B cell (primary cell): ENCODE results near the gene SHLD2. TPM values are rescaled to one million over a fixed set of nuclear protein-coding genes. Genes with fewer than 3 reads are reported as not detected.
"Not testable (repeated sequence)": the region's sequence is repeated elsewhere in the genome, so short reads cannot be mapped to it uniquely, and the experiment has no call there.

ENCODE experiments used
- ATAC-seq: fragments of 200-7000 bp; cut with Tn5 transposase; one replicate; pipeline ENCODE4 v1.10.0; 2021; ENCODE audit warnings: low read depth, mild to moderate bottlenecking, moderate number of reproducible peaks, moderate library complexity
- CTCF ChIA-PET: fragments of 350-600 bp; sonication (Branson Sonifier 250); formaldehyde crosslinking; loops from one replicate; lab custom pipeline; 2021; ENCODE audit warnings: antibody characterized with exemption, inconsistent platforms; lab: Charles Lee
- POLR2A ChIA-PET: fragments of 350-600 bp; sonication (Branson Sonifier 250); formaldehyde crosslinking; loops from one replicate; lab custom pipeline; 2021; ENCODE audit warnings: antibody characterized with exemption; lab: Charles Lee
- DNase-seq: peaks from one replicate; pipeline ENCODE4 v3.0.0; 2013
- H2AFZ ChIP-seq: 2 replicates; pipeline ENCODE4 v1.6.1; 2012; ENCODE audit warnings: mild to moderate bottlenecking, low read depth, low read length; ENCODE audit not compliant: insufficient read depth, poor library complexity, severe bottlenecking
- H3K27ac ChIP-seq, 2 donors: 1 replicate in 1 of 2; 2 replicates in 1 of 2; pipeline ENCODE4 v1.5.1; 2012 to 2013; ENCODE audit warnings: low read length in 2 of 2, mild to moderate bottlenecking in 2 of 2, moderate library complexity in 1 of 2
- H3K27me3 ChIP-seq, 4 experiments: fragments of 200-600 bp in 1 of 4; sonication (generic) in 1 of 4; replicated peaks in 1 of 4; 1 replicate in 2 of 4; 2 replicates in 2 of 4; pipeline versions ENCODE4 v1.6.1 to v1.7.0; 2013 to 2016; ENCODE audit warnings: low read length in 3 of 4, mild to moderate bottlenecking in 2 of 4, mixed read lengths in 1 of 4, moderate library complexity in 1 of 4; ENCODE audit not compliant: insufficient read depth in 4 of 4, control insufficient read depth in 3 of 4; ENCODE audit errors: control extremely low read depth in 1 of 4
- H3K36me3 ChIP-seq, 2 experiments: replicated peaks in 1 of 2; 1 replicate in 1 of 2; 2 replicates in 1 of 2; pipeline versions ENCODE4 v1.6.1 to v1.7.1; 2013; ENCODE audit warnings: low read length in 1 of 2; ENCODE audit not compliant: insufficient read depth in 2 of 2, control insufficient read depth in 1 of 2; ENCODE audit errors: control extremely low read depth in 1 of 2, extremely low read depth in 1 of 2
- H3K4me1 ChIP-seq, 2 donors: fragments of 200-600 bp in 1 of 2; sonication (generic) in 1 of 2; 1 replicate in 1 of 2; 2 replicates in 1 of 2; pipeline versions ENCODE4 v1.5.1 to v1.6.1; 2013 to 2017; ENCODE audit warnings: low read length in 2 of 2; ENCODE audit not compliant: control insufficient read depth in 2 of 2, insufficient read depth in 2 of 2
- H3K4me2 ChIP-seq: replicated peaks from 2 replicates; pipeline ENCODE3; 2012; ENCODE audit warnings: mild to moderate bottlenecking, low read depth, low read length; ENCODE audit not compliant: poor library complexity, severe bottlenecking
- H3K4me3 ChIP-seq, 5 experiments: fragments of 200-600 bp in 1 of 5; sonication (generic) in 1 of 5; 1 replicate in 3 of 5; 2 replicates in 2 of 5; pipeline versions ENCODE4 v1.5.1 to v1.7.0; 2011 to 2016; ENCODE audit warnings: low read length in 4 of 5, mild to moderate bottlenecking in 4 of 5, low read depth in 2 of 5, control low read depth in 1 of 5, moderate library complexity in 1 of 5; ENCODE audit not compliant: insufficient read depth in 1 of 5; ENCODE audit errors: control extremely low read depth in 1 of 5, extremely low read depth in 1 of 5
- H3K79me2 ChIP-seq: fragments of 200-600 bp; sonication (generic); one replicate; pipeline ENCODE4 v1.6.0; 2016; ENCODE audit warnings: low read length; ENCODE audit not compliant: control insufficient read depth, insufficient read depth
- H3K9ac ChIP-seq: fragments of 200-600 bp; sonication (generic); 2 replicates; pipeline ENCODE4 v1.6.1; 2017; ENCODE audit warnings: mild to moderate bottlenecking, low read length, moderate library complexity
- H3K9me3 ChIP-seq, 3 donors: one replicate each; pipeline versions ENCODE4 v1.6.1 to v1.7.1; 2013; ENCODE audit warnings: low read length in 2 of 3; ENCODE audit not compliant: control insufficient read depth in 2 of 3, insufficient read depth in 1 of 3; ENCODE audit errors: control extremely low read depth in 1 of 3
- H4K20me1 ChIP-seq: 2 replicates; pipeline ENCODE4 v1.6.0; 2012; ENCODE audit warnings: mild to moderate bottlenecking, low read length; ENCODE audit not compliant: insufficient read depth, control insufficient read depth, poor library complexity, severe bottlenecking
- H3K27ac Mint-ChIP-seq: one replicate; pipeline ENCODE4 v1.8.0; 2021; ENCODE audit warnings: mixed read lengths
- H3K27me3 Mint-ChIP-seq: one replicate; pipeline ENCODE4 v1.8.0; 2021; ENCODE audit warnings: mixed read lengths
- H3K4me1 Mint-ChIP-seq: one replicate; pipeline ENCODE4 v1.8.0; 2021; ENCODE audit warnings: mixed read lengths
- H3K4me3 Mint-ChIP-seq: one replicate; pipeline ENCODE4 v1.8.0; 2021; ENCODE audit warnings: mixed read lengths
- H3K9me3 Mint-ChIP-seq: one replicate; pipeline ENCODE4 v1.8.0; 2022; ENCODE audit warnings: mixed read lengths; ENCODE audit not compliant: insufficient read depth
- WGBS: methylation state at CpG from one replicate; pipeline ENCODE4 v1.1.5; 2013; ENCODE audit warnings: missing lambda C conversion rate; ENCODE audit not compliant: insufficient coverage; 5-methylcytosine and 5-hydroxymethylcytosine counted together
- intact Hi-C: fragments of 100-400 bp; cut with micrococcal nuclease; formaldehyde crosslinking; loops from one replicate; pipeline ENCODE4 v1.10.0; 2022
- polyA plus RNA-seq: library from polyadenylated mRNA; depleted of rRNA; stranded (reverse); fragments of >200 nt; gene quantifications from 2 replicates; pipeline ENCODE4 v1.2.3, GENCODE V29; 2012
- total RNA-seq, 2 donors: library from RNA; stranded (reverse); fragments of 120-200 nt in 1 of 2; gene quantifications; 1 replicate in 1 of 2; 2 replicates in 1 of 2; pipeline versions ENCODE4 v1.2.3 to v1.2.4, GENCODE V29; 2013 to 2022
- TF ChIP-seq, protein P1 (sequence below): fragments of 200-600 bp; IDR thresholded peaks from one replicate; pipeline ENCODE4 v1.8.0; 2022; ENCODE audit warnings: antibody characterized with exemption, mild to moderate bottlenecking

Gene SHLD2
- total and polyA plus RNA-seq, 2 donors (not counting 1 experiment from before 2014, with no cell fraction given), result 9.0 to 22.3 TPM

DNA sequence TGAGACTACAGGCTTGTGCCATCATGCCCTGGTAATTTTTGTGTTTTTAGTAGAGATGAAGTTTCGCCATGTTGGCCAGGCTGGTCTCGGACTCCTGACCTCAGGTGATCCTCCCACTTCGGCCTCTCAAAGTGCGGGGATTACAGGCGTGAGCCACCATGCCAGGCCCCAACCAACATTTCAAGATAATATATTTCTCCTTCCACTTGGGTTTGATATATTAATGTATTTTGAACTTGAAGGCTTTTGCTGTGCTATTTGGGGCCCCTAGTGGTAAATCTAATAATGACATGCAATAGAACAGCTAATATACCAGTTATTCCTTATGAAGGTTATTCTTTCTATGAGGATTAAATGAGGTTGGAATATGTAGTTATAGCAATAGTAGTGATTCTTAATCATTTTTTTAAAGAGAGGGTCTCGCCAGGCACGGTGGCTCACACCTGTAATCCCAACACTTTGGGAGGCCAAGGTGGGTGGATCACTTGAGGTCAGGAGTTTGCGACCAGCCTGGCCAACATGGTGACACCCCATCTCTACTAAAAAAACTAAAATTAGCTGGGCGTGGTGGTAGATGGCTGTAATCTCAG lies 54.1 kb downstream of the SHLD2 start:
- H3K27ac Mint-ChIP-seq, H3K36me3 ChIP-seq, H2AFZ ChIP-seq, H3K4me2 ChIP-seq, H3K9me3 ChIP-seq, H3K79me2 ChIP-seq, H3K27me3 ChIP-seq, DNase-seq, H3K27ac ChIP-seq, ATAC-seq, H3K9ac ChIP-seq, POLR2A ChIA-PET, H4K20me1 ChIP-seq, H3K4me3 Mint-ChIP-seq, H3K4me1 Mint-ChIP-seq, H3K9me3 Mint-ChIP-seq, H3K4me1 ChIP-seq, intact Hi-C loops, H3K4me3 ChIP-seq, H3K27me3 Mint-ChIP-seq: not testable (repeated sequence)
- CTCF ChIA-PET, result interaction anchor here (0.7 to 1.8 kb wide), 3 partner anchors 14 to 433 kb away, joined by 4 to 6 read pairs (median 4); no protein-coding TSS in a partner anchor
- WGBS, result no CpG with 5 or more reads among the region's 9 CpGs
- TF ChIP-seq, protein P1, sequence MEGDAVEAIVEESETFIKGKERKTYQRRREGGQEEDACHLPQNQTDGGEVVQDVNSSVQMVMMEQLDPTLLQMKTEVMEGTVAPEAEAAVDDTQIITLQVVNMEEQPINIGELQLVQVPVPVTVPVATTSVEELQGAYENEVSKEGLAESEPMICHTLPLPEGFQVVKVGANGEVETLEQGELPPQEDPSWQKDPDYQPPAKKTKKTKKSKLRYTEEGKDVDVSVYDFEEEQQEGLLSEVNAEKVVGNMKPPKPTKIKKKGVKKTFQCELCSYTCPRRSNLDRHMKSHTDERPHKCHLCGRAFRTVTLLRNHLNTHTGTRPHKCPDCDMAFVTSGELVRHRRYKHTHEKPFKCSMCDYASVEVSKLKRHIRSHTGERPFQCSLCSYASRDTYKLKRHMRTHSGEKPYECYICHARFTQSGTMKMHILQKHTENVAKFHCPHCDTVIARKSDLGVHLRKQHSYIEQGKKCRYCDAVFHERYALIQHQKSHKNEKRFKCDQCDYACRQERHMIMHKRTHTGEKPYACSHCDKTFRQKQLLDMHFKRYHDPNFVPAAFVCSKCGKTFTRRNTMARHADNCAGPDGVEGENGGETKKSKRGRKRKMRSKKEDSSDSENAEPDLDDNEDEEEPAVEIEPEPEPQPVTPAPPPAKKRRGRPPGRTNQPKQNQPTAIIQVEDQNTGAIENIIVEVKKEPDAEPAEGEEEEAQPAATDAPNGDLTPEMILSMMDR, result peak; percentile 32

DNA sequence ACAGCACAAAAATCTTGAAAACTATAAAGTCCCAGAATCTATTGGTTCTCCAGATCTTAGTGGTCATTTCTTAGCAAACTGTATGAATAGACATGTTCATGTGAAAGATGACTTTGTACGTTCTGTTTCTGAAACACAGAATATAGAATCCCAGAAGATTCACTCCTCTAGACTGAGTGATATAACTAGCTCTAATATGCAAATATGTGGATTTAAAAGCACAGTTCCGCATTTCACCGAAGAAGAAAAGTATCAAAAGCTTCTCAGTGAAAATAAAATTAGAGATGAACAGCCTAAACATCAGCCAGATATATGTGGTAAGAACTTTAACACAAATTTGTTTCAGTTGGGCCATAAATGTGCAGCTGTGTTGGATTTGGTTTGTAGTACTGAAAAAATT lies 56.5 kb downstream of the SHLD2 start:
- intact Hi-C loops, H3K4me1 Mint-ChIP-seq, H3K27me3 Mint-ChIP-seq, H3K36me3 ChIP-seq, CTCF ChIA-PET, H2AFZ ChIP-seq, DNase-seq, H3K4me3 ChIP-seq, H3K9ac ChIP-seq, H3K27me3 ChIP-seq, H3K9me3 Mint-ChIP-seq, H3K79me2 ChIP-seq, H3K27ac Mint-ChIP-seq, H3K4me2 ChIP-seq, H3K9me3 ChIP-seq, H3K27ac ChIP-seq, POLR2A ChIA-PET, H3K4me3 Mint-ChIP-seq, H4K20me1 ChIP-seq, H3K4me1 ChIP-seq, ATAC-seq: not testable (repeated sequence)
- WGBS, result no CpG with 5 or more reads among the region's 3 CpGs

DNA sequence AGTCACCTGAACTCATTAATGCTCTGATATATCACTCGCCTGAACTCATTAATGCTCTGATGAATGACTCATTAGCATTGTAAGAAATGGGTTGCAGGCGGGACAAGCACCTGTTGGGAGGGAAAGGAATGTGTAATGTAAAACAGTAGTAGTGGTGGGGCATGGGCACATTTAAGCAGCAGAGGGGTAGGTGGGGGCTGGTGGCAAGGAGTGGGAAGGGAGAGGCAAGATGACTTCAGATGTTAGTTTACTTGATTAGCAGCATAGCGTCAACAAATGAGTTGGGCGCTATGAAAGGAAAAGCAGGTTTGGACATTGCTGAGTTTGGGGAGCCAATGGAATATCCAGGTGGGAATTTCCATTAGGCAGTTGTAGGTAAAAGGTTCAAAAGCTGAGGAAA lies 61.8 kb downstream of the SHLD2 start:
- not testable (repeated sequence) for DNase-seq, H3K27ac Mint-ChIP-seq
- 100% methylated on average over 3 of the region's 4 CpGs for WGBS

More for the DNA sequence above, 61.8 kb downstream of the SHLD2 start:
- H3K27me3 ChIP-seq, CTCF ChIA-PET, H3K4me3 Mint-ChIP-seq, H2AFZ ChIP-seq, H4K20me1 ChIP-seq, H3K9me3 ChIP-seq, H3K9me3 Mint-ChIP-seq, H3K4me2 ChIP-seq, H3K9ac ChIP-seq, intact Hi-C loops, H3K27ac ChIP-seq, H3K36me3 ChIP-seq, H3K4me1 Mint-ChIP-seq, H3K4me1 ChIP-seq, H3K79me2 ChIP-seq, H3K27me3 Mint-ChIP-seq, H3K4me3 ChIP-seq, ATAC-seq, POLR2A ChIA-PET: not testable (repeated sequence)
